Muscle layer of colon (tissue), 2 donors: ENCODE results near the gene OR7G1.
"Not testable (repeated sequence)": the region's sequence is repeated elsewhere in the genome, so short reads cannot be mapped to it uniquely, and the experiment has no call there.

ENCODE experiments used
- H3K27ac ChIP-seq: one replicate; pipeline ENCODE4 v1.7.0; 2013; ENCODE audit warnings: low read depth, mild to moderate bottlenecking, low read length, moderate library complexity
- H3K27me3 ChIP-seq, 2 donors: one replicate each; pipeline ENCODE4 v1.7.0; 2013; ENCODE audit warnings: low read length in 2 of 2, mild to moderate bottlenecking in 2 of 2; ENCODE audit not compliant: insufficient read depth in 2 of 2, control insufficient read depth in 1 of 2
- H3K36me3 ChIP-seq: one replicate; pipeline ENCODE4 v1.7.0; 2013; ENCODE audit warnings: mild to moderate bottlenecking, low read length; ENCODE audit not compliant: insufficient read depth
- H3K4me1 ChIP-seq: one replicate; pipeline ENCODE4 v1.7.0; 2013; ENCODE audit warnings: mild to moderate bottlenecking, low read length; ENCODE audit not compliant: insufficient read depth
- H3K4me3 ChIP-seq, 2 donors: one replicate each; pipeline ENCODE4 v1.7.0; 2013; ENCODE audit warnings: low read length in 2 of 2, low read depth in 1 of 2, mild to moderate bottlenecking in 1 of 2, moderate library complexity in 1 of 2
- H3K9ac ChIP-seq: one replicate; pipeline ENCODE4 v1.7.0; 2013; ENCODE audit warnings: low read length
- H3K9me3 ChIP-seq: one replicate; pipeline ENCODE4 v1.7.0; 2013; ENCODE audit warnings: mild to moderate bottlenecking, low read length
- donor health status: abdominal sarcoma.
- donor health status: Adenocarcinoma of cecum.

OR7G1 gene

GRCh38 chr19:9076901-9077300, 38.7 kb downstream of the OR7G1 start:
- Histone ChIP-seq H3K27me3 (no peaks in the 10 kb centered on the region), H3K9me3 (no peaks in the 10 kb centered on the region)

GRCh38 chr19:9075064-9075949, 40.3 kb downstream of the OR7G1 start:
- Histone ChIP-seq H3K4me1 (peaks cover 12% of the 10 kb centered on the region), H3K4me3 (peak overlapping the region in 1 of 2 donors; percentile 7), H3K36me3 (no peaks in the 10 kb centered on the region), H3K9ac (no peak overlapping the region), H3K27me3 (no peaks in the 10 kb centered on the region), H3K27ac (peak overlapping the region; percentile 60), H3K9me3 (no peaks in the 10 kb centered on the region)

More at GRCh38 chr19:9076901-9077300, 38.7 kb downstream of the OR7G1 start:
- H3K4me1 ChIP-seq = peaks cover 12% of the 10 kb centered on the region
- no peak overlapping the region for H3K4me3 ChIP-seq
- no peak overlapping the region for H3K9ac ChIP-seq
- H3K36me3 ChIP-seq = no peaks in the 10 kb centered on the region
- no peak overlapping the region for H3K27ac ChIP-seq

- Histone ChIP-seq H3K9ac (no peak overlapping the region), H3K36me3 (no peaks in the 10 kb centered on the region), H3K9me3 (no peaks in the 10 kb centered on the region), H3K27ac (no peak overlapping the region), H3K27me3 (no peaks in the 10 kb centered on the region), H3K4me3 (no peak overlapping the region), H3K4me1 (peaks cover 12% of the 10 kb centered on the region)
Observed at GRCh38 chr19:9073806-9074205, 41.8 kb downstream of the OR7G1 start.

- H3K9ac ChIP-seq, H3K27me3 ChIP-seq, H3K9me3 ChIP-seq, H3K4me3 ChIP-seq, H3K36me3 ChIP-seq, H3K27ac ChIP-seq: not testable (repeated sequence)
- peaks cover 12% of the 10 kb centered on the region for H3K4me1 ChIP-seq
Observed at GRCh38 chr19:9071720-9072119, 43.8 kb downstream of the OR7G1 start.

GRCh38 chr19:9070066-9070465, 45.5 kb downstream of the OR7G1 start:
- Histone ChIP-seq H3K36me3 (no peaks in the 10 kb centered on the region), H3K9me3 (no peaks in the 10 kb centered on the region), H3K27ac (no peak overlapping the region), H3K4me1 (peaks cover 4% of the 10 kb centered on the region), H3K4me3 (no peak overlapping the region), H3K9ac (no peak overlapping the region), H3K27me3 (no peaks in the 10 kb centered on the region)

GRCh38 chr19:9065457-9066014, 50.0 kb downstream of the OR7G1 start:
- Histone ChIP-seq H3K4me3 (no peak overlapping the region), H3K36me3 (no peaks in the 10 kb centered on the region), H3K9ac (no peak overlapping the region), H3K27ac (no peak overlapping the region), H3K9me3 (no peaks in the 10 kb centered on the region), H3K27me3 (no peaks in the 10 kb centered on the region), H3K4me1 (no peaks in the 10 kb centered on the region)
